Adipocyte (in vitro differentiated cells): ENCODE results near the gene ECM2.

Source experiments
- DNase-seq: peaks from one replicate; pipeline ENCODE4 v3.0.0-alpha.2; 2015; ENCODE audit warnings: low read depth
- H3K27me3 ChIP-seq: replicated peaks from 2 replicates; pipeline ENCODE4 v1.7.0; 2013; ENCODE audit warnings: mild to moderate bottlenecking, low read length, moderate library complexity; ENCODE audit not compliant: control insufficient read depth, insufficient read depth
- H3K36me3 ChIP-seq: 2 replicates; pipeline ENCODE4 v1.7.0; 2013; ENCODE audit warnings: low read length, mild to moderate bottlenecking, moderate library complexity; ENCODE audit not compliant: control insufficient read depth, insufficient read depth, severe bottlenecking
- H3K4me1 ChIP-seq: 2 replicates; pipeline ENCODE4 v1.7.0; 2013; ENCODE audit warnings: mild to moderate bottlenecking, low read length, moderate library complexity; ENCODE audit not compliant: control insufficient read depth, insufficient read depth
- H3K4me3 ChIP-seq: 2 replicates; pipeline ENCODE4 v1.7.0; 2013; ENCODE audit warnings: mild to moderate bottlenecking, low read length, moderate library complexity
- H3K9ac ChIP-seq: 2 replicates; pipeline ENCODE4 v1.7.0; 2013; ENCODE audit warnings: mild to moderate bottlenecking, low read length, moderate library complexity
- H3K9me3 ChIP-seq: 2 replicates; pipeline ENCODE4 v1.7.0; 2013; ENCODE audit warnings: mild to moderate bottlenecking, low read length, moderate library complexity; ENCODE audit not compliant: control insufficient read depth

ECM2 gene

DNA sequence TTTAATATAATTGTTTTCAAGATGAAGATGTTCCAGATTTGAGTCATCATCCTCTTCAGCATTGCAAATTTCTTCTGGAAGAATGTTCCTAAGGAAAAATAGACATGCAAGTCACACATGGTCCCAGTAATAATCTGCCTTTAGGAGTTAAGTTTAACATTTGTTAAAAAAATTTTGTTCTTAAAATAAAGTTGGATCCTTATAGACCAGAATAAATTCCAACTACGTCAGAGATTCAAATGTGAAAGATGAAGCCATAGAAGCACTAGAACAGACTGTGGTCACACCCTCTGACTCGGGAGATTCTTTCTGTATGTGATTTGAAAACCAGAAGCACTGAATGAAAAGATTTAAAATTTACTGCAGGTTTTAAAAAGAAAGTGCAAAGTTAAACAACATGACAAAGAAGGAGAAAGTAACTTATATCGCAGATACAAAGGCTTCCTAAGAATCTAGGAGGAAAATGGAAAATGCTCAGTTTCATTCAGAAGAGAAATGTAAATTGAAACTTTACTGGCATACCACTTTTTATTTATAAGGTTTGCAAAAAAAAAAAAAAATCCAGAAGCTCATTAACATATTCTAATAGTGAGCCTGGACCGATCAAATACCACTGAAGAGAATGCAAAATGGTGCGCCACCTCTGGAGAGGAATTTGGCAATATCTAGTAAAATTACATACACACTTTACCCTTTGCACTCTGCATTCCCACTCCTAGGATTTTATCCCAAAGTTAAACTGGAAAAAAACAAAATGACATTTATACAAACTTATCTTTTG is 39.2 kb downstream of the ECM2 start:
- Histone ChIP-seq H3K9ac (peak overlapping the region; percentile 17), H3K4me3 (peak overlapping the region; percentile 20), H3K36me3 (peaks cover 9% of the 10 kb centered on the region), H3K4me1 (peaks cover 31% of the 10 kb centered on the region), H3K9me3 (no peaks in the 10 kb centered on the region), H3K27me3 (no peaks in the 10 kb centered on the region)
- DNase-seq = peak; percentile 64

DNA sequence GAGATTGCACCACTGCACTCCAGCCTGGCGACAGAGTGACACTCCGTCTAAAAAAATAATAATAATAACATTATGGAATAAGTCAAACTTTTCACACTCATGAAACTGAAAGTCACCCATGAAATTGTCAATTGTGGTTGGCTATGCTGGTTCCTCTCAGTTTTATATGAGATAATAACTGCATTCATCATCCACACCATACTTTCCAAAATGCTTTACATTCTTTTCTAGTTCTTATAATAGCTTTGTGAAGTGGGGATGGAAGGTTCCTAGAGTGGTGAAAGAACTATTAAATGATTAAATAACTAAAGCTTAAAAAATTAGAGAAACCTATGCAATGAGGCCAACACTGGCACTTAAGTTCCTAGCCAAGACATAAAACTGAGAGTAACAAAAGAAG is 40.9 kb downstream of the ECM2 start:
- Histone ChIP-seq H3K36me3 (peaks cover 9% of the 10 kb centered on the region), H3K9ac (no peak overlapping the region), H3K27me3 (no peaks in the 10 kb centered on the region), H3K4me1 (peaks cover 25% of the 10 kb centered on the region), H3K4me3 (no peak overlapping the region), H3K9me3 (no peaks in the 10 kb centered on the region)
- no peak for DNase-seq

GRCh38 chr9:92493749-92494387 is 41.9 kb downstream of the ECM2 start:
- Histone ChIP-seq H3K27me3 (no peaks in the 10 kb centered on the region), H3K4me1 (peaks cover 24% of the 10 kb centered on the region), H3K4me3 (no peak overlapping the region), H3K9ac (no peak overlapping the region), H3K9me3 (no peaks in the 10 kb centered on the region), H3K36me3 (peaks cover 9% of the 10 kb centered on the region)
- DNase-seq = no peak

DNA sequence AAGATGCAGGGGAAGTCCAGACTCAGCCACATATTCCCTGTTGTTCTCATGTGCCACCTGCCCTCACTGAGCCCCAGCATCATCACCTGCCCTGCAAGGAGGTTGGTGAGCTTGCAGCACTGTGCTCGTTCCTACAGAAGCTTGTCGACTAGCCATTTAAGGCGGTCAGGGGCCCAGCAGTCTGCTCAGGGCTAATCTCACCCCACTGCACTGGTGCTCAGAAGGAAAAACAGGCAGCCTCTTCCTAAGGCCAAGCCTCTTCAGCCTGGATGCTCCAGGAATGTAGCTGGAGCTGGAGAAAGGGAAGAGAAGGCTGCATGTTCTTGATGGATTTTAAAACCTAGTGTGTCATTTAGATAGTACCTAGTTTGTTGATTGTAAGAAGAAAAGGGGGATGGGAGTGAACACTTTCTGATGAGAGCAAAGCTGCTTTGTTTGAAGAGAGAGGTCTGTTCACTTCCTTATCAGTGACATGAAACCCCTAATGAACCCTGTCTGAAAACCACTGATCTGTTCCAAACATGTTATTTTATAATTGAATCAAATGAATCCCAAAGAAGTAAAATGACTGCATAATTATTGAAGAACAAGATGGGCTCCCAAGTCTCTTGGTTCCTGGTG is 42.9 kb downstream of the ECM2 start:
- no peak for DNase-seq

GRCh38 chr9:92488681-92489550 is 46.9 kb downstream of the ECM2 start:
- Histone ChIP-seq H3K9me3 (no peaks in the 10 kb centered on the region), H3K4me1 (peaks cover 21% of the 10 kb centered on the region), H3K36me3 (peaks cover 2% of the 10 kb centered on the region), H3K4me3 (no peak overlapping the region), H3K27me3 (no peaks in the 10 kb centered on the region), H3K9ac (peak overlapping the region; percentile 9)
- DNase-seq = peak; percentile 63

More for the DNA sequence above, 42.9 kb downstream of the ECM2 start:
- H3K4me3 ChIP-seq = no peak overlapping the region
- H3K4me1 ChIP-seq = peaks cover 28% of the 10 kb centered on the region
- peaks cover 9% of the 10 kb centered on the region for H3K36me3 ChIP-seq
- no peaks in the 10 kb centered on the region for H3K27me3 ChIP-seq
- H3K9ac ChIP-seq = no peak overlapping the region
- no peaks in the 10 kb centered on the region for H3K9me3 ChIP-seq

- Histone ChIP-seq H3K4me1 (peaks cover 45% of the 10 kb centered on the region), H3K9ac (no peak overlapping the region), H3K27me3 (no peaks in the 10 kb centered on the region), H3K4me3 (no peak overlapping the region), H3K36me3 (no peaks in the 10 kb centered on the region), H3K9me3 (no peaks in the 10 kb centered on the region)
- DNase-seq = no peak
Measured at GRCh38 chr9:92486371-92486770, 49.4 kb downstream of the ECM2 start.

- no peak for DNase-seq
- no peaks in the 10 kb centered on the region for H3K27me3 ChIP-seq
- no peak overlapping the region for H3K4me3 ChIP-seq
- H3K4me1 ChIP-seq = peaks cover 59% of the 10 kb centered on the region
- H3K36me3 ChIP-seq = no peaks in the 10 kb centered on the region
- no peak overlapping the region for H3K9ac ChIP-seq
- H3K9me3 ChIP-seq = no peaks in the 10 kb centered on the region
Measured at GRCh38 chr9:92484563-92484962, 51.2 kb downstream of the ECM2 start.

- Histone ChIP-seq H3K9me3 (no peaks in the 10 kb centered on the region), H3K4me3 (peak overlapping the region; percentile 39), H3K36me3 (no peaks in the 10 kb centered on the region), H3K27me3 (no peaks in the 10 kb centered on the region), H3K4me1 (peaks cover 52% of the 10 kb centered on the region), H3K9ac (peak overlapping the region; percentile 59)
- peak; percentile 69 for DNase-seq
Measured at GRCh38 chr9:92483627-92484545, 51.9 kb downstream of the ECM2 start.

DNA sequence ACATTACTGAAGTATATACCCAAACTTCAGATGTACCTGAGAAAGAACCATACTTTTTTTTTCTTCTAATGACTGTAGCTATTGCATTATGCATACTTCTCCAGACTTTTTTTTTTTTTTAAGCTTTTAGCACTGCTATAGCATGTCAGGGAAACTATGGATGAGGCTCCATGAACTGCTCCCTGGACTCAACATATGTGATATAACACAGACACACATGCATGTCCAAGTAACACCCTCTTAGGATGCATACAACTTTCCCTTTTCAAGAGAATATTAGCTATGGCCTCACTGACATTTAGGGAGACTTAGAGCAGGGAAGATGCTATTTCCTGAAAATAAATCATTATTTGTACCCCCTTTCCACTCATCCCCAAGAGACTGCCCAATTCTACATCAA is 53.0 kb downstream of the ECM2 start:
- Histone ChIP-seq H3K4me3 (no peak overlapping the region), H3K4me1 (peaks cover 47% of the 10 kb centered on the region), H3K9ac (no peak overlapping the region), H3K36me3 (no peaks in the 10 kb centered on the region), H3K27me3 (no peaks in the 10 kb centered on the region), H3K9me3 (no peaks in the 10 kb centered on the region)
- DNase-seq = no peak

DNA sequence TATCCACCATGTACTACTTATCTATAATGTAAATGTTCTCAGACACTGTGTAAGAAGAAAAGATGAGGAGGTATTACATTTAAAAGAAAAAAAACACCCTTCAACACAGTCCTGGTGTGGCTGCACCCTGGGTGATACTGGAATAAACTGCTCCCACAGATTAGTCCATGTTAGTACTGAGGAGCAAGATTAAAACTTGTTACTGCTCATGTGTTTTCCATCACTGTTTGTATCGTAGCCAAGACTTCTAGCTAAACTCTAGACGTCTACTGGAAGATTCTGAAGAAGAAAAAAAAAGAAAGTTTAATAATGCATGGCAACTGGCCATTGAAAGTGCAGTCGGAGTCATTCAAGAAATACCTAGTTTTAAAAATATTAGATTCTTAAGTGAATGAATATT is 53.5 kb downstream of the ECM2 start, which contains the start of gene ASPN:
Gene ASPN, minus strand, starts transcription at position 178 of the 400 bp plus-strand sequence.
- DNase-seq = peak; percentile 89
- no peaks in the 10 kb centered on the region for H3K27me3 ChIP-seq
- H3K4me3 ChIP-seq = peak within 1 kb of the TSS; percentile 61
- H3K36me3 ChIP-seq = no peaks in the 10 kb centered on the region
- peak within 1 kb of the TSS; percentile 53 for H3K9ac ChIP-seq
- H3K4me1 ChIP-seq = peaks cover 47% of the 10 kb centered on the region
- no peaks in the 10 kb centered on the region for H3K9me3 ChIP-seq
